Urinary bladder (tissue), 4 donors: ENCODE data around the gene P3H3. TPM values are rescaled to one million over a fixed set of nuclear protein-coding genes. Genes with fewer than 3 reads are reported as not detected.

ENCODE experiments used
- DNase-seq: peaks from one replicate; pipeline ENCODE4 v3.0.0-alpha.2; 2015; ENCODE audit errors: extremely low spot score
- H3K27ac ChIP-seq: one replicate; pipeline ENCODE4 v1.5.1; 2013; ENCODE audit warnings: low read depth, mild to moderate bottlenecking, moderate library complexity
- H3K36me3 ChIP-seq: one replicate; pipeline ENCODE4 v1.6.1; 2013; ENCODE audit warnings: mild to moderate bottlenecking, moderate library complexity; ENCODE audit not compliant: insufficient read depth
- H3K4me1 ChIP-seq: one replicate; pipeline ENCODE4 v1.6.1; 2013; ENCODE audit warnings: mild to moderate bottlenecking, moderate library complexity; ENCODE audit not compliant: insufficient read depth
- H3K4me3 ChIP-seq: one replicate; pipeline ENCODE4 v1.5.1; 2013; ENCODE audit warnings: low read depth, low read length
- WGBS: extraction: QIAGEN DNeasy Blood & Tissue Kit; methylation state at CpG from one replicate; pipeline ENCODE4 v1.1.7; 2013; 5-methylcytosine and 5-hydroxymethylcytosine counted together
- polyA plus RNA-seq: library from polyadenylated mRNA; stranded (reverse); fragments of 200-250 nt; gene quantifications from one replicate; pipeline ENCODE4 v1.2.3, GENCODE V29; 2013
- total RNA-seq: library from RNA; depleted of rRNA; stranded (reverse); fragments of >200 nt; gene quantifications from one replicate; pipeline ENCODE4 v1.2.3, GENCODE V29; 2014
- donor health status: healthy with polysubstance abuse.
- donor health status: healthy.

P3H3 gene
- total and polyA plus RNA-seq, 2 donors = 40.1 to 46.3 TPM

DNA sequence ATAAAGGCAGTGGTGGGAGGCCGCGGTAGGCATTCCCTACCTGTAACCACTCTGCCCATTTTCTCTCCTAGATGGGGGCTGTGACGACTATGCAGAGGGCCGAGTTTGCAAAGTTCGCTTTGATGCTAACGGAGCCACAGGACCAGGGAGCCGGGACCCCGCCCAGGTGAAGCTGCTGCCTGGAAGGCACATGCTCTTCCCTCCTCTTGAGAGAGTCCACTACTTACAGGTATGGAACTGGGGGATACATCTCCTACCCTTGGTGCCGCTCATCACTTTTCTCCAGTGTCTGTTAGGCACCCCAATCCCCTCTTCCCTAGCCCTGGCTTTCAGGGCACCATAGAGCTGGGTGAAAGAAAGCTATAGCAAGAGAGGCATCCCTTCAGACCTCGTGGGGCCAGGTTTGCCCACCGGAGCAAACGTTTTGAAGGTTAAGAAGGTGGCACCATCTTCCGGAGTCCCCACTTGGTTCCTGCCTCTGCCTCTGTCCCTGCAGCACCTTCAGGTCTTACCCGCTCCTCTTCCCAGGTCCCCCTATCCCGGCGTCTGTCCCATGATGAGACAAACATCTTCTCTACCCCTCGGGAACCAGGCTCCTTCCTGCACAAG, 2.0 kb upstream of the P3H3 start:
- H3K4me3 ChIP-seq = no peak overlapping the region
- no peaks in the 10 kb centered on the region for H3K4me1 ChIP-seq
- 78% methylated on average over 17 of the region's 17 CpGs for WGBS
- no peak for DNase-seq
- H3K27ac ChIP-seq = no peak overlapping the region
- no peaks in the 10 kb centered on the region for H3K36me3 ChIP-seq

DNA sequence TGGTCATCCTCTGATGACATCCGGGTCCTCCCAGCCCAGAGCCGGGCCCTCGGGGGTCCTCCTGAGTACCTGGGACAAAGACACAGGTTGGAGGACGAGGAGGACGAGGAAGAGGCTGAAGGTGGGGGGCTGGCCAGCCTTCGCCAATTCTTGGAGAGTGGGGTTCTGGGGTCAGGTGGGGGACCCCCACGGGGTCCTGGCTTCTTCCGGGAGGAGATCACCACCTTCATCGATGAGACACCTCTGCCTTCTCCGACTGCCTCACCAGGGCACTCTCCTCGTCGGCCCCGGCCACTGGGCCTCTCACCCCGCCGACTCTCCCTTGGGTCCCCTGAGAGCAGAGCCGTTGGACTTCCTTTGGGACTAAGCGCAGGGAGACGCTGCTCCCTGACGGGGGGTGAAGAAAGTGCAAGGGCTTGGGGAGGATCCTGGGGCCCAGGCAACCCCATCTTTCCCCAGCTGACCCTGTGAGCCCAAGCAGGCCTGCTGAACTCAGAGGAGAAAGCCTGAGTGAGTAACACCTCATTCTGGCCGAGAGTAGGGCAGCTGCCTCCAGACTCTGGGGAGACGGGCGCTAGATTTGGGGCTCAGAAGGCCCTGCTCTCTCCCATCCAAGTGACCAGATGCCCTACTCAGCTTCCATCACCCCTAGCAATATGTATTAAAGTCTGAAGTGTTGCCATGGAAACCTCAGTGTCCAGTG, 1.3 kb upstream of the P3H3 start:
- Histone ChIP-seq H3K36me3 (no peaks in the 10 kb centered on the region), H3K27ac (no peak overlapping the region), H3K4me3 (no peak overlapping the region), H3K4me1 (no peaks in the 10 kb centered on the region)
- DNase-seq = no peak
- WGBS = 72% methylated on average over 22 of the region's 22 CpGs

DNA sequence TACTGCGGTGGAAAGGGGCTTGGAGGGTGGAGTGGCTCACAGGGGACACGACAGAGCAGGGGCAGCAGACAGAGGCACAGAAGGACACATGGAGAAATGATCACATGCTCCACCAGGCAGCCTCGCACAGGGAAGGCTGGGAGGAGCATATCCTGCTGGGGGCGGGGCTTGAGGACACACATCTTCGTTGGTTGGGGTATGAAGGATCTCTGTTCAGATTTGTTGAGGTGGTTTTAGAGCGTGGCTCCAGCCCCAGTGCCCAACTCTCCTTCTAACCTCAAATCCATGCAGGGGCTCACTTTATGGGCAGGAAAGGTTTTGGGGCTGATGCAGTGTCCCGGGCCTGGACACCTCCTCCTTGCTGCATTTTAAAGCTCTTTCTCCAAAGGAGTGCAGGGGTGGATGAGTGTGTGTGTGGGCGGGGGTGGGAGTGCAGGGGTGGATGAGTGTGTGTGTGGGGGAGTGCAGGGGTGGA, 733 bp upstream of the P3H3 start:
- 7% methylated on average over 8 of the region's 8 CpGs for WGBS
- DNase-seq = peak; percentile 73
- Histone ChIP-seq H3K4me1 (no peaks in the 10 kb centered on the region), H3K4me3 (no peak overlapping the region), H3K27ac (no peak overlapping the region), H3K36me3 (no peaks in the 10 kb centered on the region)

DNA sequence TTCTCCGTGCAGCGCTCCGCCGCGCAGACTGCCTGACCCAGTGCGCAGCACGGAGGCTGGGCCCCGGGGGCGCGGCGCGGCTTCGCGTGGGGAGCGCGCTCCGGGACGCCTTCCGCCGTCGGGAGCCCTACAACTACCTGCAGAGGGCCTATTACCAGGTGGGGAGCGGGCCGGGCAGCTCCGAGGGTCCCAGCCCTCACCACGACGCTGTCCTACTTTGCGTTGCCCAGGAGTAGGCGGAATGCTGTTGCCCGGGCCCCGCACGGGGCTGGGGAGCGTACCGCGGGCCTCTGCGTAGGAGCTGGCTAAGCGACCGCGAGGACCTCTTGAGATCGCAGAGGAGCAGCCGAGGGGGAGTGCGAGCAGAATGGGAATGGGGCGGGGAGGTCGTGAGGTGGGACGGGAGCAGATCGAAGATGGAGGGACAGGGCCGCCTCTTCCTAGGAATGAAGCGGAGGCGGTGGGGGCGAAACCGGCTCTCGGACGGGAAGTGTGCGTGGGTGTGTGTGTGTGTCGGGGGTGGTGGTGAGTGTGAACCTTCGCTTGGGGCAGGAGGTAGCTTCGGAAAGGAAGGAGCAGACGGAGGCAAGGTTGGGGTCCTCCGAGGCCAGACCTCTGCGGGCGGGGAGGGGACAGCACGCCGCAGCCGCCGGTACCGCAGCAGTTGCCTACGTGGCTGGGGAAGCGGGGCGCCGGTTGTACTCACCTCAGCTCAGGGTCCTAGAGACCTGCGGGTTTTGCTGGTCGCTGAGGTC, 751 bp downstream of the P3H3 start:
- peak overlapping the region; percentile 81 for H3K4me3 ChIP-seq
- H3K36me3 ChIP-seq = no peaks in the 10 kb centered on the region
- H3K4me1 ChIP-seq = no peaks in the 10 kb centered on the region
- under 1% methylated on average over 71 of the region's 71 CpGs for WGBS
- DNase-seq = peak; percentile 40
- peak overlapping the region; percentile 72 for H3K27ac ChIP-seq

DNA sequence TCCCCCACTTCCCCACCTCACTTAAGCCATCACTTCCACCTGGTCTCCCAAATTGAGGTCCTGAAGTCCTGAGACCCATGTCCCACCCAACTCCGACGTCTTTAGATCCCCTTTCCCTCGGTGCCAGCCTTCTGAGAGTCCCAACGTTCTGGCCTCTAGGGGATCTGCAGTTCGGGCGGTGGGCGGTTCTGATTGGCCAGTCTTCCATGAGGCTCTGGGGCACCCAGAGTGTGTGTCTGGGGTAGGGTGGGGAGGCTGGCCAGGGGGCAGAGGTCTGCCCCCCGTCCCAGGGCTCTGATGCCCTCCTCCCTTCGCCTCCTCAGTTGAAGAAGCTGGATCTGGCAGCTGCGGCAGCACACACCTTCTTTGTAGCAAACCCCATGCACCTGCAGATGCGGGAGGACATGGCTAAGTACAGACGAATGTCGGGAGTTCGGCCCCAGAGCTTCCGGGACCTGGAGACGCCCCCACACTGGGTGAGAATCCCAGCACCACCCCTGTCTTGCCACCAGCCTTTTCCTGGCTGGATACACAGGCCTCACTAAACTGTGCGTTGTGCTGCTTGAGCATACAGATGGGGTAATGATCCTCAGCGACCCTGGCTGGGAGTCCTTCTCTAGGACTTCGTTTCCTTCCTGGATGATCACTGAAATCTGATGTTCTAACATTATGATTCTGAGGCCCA, 1.5 kb downstream of the P3H3 start:
- DNase-seq = no peak
- peak overlapping the region; percentile 81 for H3K4me3 ChIP-seq
- no peaks in the 10 kb centered on the region for H3K36me3 ChIP-seq
- no peaks in the 10 kb centered on the region for H3K4me1 ChIP-seq
- WGBS = 36% methylated on average over 19 of the region's 19 CpGs
- H3K27ac ChIP-seq = no peak overlapping the region

DNA sequence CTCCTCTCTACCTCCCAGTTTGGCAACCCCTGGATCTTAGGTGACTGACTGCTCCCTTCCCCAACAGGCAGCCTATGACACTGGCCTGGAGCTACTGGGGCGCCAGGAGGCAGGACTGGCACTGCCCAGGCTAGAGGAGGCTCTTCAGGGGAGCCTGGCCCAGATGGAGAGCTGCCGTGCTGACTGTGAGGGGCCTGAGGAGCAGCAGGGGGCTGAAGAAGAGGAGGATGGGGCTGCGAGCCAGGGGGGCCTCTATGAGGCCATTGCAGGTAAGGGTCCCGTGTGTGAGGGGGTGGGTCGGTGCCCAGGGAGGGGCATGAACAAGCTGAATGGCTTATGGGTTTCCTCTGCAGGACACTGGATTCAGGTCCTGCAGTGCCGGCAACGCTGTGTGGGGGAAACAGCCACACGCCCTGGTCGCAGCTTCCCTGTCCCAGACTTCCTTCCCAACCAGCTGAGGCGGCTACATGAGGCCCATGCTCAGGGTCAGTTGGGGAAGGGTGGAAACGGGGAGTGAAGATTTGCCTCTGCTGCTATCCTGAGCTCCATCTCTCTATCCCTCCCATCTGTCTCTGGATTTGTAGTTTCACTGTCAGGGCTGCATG, 2.2 kb downstream of the P3H3 start:
- H3K4me3 ChIP-seq = no peak overlapping the region
- no peaks in the 10 kb centered on the region for H3K4me1 ChIP-seq
- no peak overlapping the region for H3K27ac ChIP-seq
- WGBS = 81% methylated on average over 11 of the region's 11 CpGs
- no peak for DNase-seq
- no peaks in the 10 kb centered on the region for H3K36me3 ChIP-seq

DNA sequence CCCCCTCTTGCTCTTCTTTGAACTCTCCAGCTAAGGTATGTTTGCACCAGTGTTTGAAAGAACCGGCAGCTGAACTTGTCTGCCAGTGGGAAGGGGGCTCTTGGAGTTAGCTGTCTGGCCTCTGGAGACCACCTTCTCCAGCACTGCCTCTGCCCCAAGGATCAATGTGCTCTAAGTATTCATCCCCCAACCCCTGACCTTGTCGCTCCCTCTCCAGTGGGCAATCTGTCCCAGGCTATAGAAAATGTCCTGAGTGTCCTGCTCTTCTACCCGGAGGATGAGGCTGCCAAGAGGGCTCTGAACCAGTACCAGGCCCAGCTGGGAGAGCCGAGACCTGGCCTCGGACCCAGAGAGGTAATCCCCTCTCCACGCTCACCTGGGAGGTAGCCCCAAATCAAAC, 2.8 kb downstream of the P3H3 start:
- H3K27ac ChIP-seq = no peak overlapping the region
- DNase-seq = no peak
- 88% methylated on average over 6 of the region's 6 CpGs for WGBS
- no peaks in the 10 kb centered on the region for H3K36me3 ChIP-seq
- no peaks in the 10 kb centered on the region for H3K4me1 ChIP-seq
- H3K4me3 ChIP-seq = no peak overlapping the region

DNA sequence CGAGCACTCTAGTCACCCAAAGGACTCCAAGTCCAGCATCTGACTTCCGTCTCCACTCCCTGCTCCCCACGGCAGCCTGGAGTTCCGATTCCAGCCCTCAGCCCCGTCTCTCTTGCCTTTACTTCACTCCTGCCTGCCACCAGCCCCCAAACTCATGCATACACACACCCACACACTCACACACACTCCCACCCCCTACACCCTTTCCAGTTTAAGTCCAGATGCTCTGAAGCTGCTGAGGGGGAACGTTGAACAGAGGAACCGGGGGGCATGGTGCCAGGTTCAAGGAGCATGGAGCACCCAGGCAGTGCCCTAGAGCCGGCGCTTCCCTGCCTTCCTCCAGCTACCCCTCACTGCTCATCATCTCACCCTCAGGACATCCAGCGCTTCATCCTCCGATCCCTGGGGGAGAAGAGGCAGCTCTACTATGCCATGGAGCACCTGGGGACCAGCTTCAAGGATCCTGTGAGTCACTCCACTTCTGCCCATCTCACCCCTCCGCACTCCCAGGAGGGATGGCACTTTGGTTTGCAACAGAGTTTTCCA, 3.3 kb downstream of the P3H3 start:
- Histone ChIP-seq H3K4me3 (no peak overlapping the region), H3K27ac (no peak overlapping the region), H3K4me1 (no peaks in the 10 kb centered on the region), H3K36me3 (no peaks in the 10 kb centered on the region)
- WGBS = 88% methylated on average over 12 of the region's 12 CpGs
- DNase-seq = no peak

DNA sequence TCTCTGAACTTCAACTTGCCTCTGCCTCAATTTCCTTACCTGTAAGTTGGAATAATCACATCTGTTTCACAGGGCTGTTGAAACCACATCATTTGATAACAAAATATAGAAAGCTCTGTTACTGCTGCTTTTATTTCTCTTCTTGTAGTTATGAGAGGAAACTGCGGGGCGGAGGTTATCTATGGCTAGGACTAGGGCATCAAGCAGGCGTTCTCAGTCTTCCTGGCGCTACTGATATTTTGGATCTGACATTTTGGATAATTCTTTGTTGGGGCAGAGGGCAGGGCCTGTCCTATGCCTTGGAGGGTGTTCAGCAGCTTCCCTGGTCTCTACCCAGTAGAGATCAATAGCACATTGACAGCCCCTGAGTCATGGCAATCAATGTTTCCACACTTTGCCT, 3.9 kb downstream of the P3H3 start:
- WGBS = 96% methylated on average over 4 of the region's 4 CpGs
- Histone ChIP-seq H3K27ac (no peak overlapping the region), H3K4me3 (no peak overlapping the region), H3K4me1 (no peaks in the 10 kb centered on the region), H3K36me3 (no peaks in the 10 kb centered on the region)
- DNase-seq = no peak

DNA sequence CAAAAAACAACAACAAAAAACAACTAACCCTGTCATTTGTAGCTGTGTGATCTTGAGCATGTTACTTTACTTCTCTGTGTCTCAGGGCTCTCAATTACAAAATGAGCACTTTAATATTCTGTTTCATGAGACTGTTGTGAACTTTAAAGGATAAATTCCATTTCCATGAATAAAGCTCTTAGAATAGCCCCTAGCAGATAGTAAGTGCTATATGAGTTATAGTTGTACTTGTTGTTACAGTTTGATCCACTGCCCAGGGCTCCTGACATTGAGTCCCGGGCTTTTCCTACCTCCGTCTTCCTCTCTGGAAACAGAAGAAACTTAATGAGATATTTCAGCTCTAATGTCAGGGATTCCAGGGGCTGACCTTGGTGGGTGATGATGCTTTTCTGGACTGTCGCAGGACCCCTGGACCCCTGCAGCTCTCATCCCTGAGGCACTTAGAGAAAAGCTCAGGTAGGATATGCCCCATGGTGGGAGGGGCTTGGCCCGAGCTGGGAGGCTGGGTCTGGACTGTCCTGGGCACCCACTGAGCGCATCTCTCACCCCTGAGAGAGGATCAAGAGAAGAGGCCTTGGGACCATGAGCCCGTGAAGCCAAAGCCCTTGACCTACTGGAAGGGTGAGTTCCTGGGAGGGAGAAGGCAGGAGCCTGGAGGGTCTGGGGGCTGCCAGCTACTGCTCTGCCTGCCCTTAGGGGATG, 5.1 kb downstream of the P3H3 start:
- 71% methylated on average over 6 of the region's 6 CpGs for WGBS
- H3K4me1 ChIP-seq = no peaks in the 10 kb centered on the region
- no peak overlapping the region for H3K4me3 ChIP-seq
- H3K36me3 ChIP-seq = no peaks in the 10 kb centered on the region
- no peak for DNase-seq
- no peak overlapping the region for H3K27ac ChIP-seq

DNA sequence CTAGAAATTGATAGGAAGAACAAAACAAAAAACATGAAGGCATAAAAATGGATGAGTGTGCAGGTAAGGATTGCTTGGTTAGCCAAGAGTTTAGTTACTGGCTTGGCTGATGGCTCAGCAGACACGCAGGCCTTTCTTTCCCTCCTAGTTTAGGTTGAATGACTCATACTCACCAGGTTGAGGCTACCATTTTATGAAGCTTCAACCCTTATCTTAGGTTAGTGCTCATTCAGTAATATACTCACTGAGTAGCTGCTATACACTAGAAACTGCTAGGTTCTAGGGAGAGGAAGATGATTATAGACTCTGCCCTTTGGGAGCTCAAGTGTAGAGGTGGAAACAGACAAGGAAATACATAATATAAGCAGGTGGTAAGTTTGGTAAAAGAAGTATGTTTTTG, 6.0 kb downstream of the P3H3 start:
- H3K36me3 ChIP-seq = no peaks in the 10 kb centered on the region
- no peaks in the 10 kb centered on the region for H3K4me1 ChIP-seq
- no peak overlapping the region for H3K27ac ChIP-seq
- no peak overlapping the region for H3K4me3 ChIP-seq
- WGBS = 72% methylated on average over 1 of the region's 1 CpG
- DNase-seq = no peak

DNA sequence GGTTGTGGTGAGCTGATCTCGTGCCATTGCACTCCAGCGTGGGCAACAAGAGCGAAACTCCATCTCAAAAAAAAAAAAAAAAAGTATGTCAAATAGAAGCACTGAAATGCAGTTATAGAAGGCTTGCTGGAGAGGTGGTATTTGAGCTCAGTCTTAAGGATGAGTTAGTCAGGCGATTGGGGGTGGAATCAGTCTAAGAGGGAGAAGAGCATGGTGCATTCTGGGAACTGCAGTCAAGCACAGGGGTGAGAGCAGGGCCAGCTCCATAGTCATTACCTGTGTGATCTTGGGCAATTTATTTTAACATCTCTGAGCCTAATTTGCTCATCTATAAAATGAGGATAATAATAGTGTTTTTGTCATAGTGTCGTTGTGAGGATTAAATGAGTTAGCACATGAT, 6.7 kb downstream of the P3H3 start:
- 82% methylated on average over 5 of the region's 5 CpGs for WGBS
- no peak for DNase-seq
- Histone ChIP-seq H3K4me3 (no peak overlapping the region), H3K4me1 (no peaks in the 10 kb centered on the region), H3K27ac (no peak overlapping the region), H3K36me3 (no peaks in the 10 kb centered on the region)

DNA sequence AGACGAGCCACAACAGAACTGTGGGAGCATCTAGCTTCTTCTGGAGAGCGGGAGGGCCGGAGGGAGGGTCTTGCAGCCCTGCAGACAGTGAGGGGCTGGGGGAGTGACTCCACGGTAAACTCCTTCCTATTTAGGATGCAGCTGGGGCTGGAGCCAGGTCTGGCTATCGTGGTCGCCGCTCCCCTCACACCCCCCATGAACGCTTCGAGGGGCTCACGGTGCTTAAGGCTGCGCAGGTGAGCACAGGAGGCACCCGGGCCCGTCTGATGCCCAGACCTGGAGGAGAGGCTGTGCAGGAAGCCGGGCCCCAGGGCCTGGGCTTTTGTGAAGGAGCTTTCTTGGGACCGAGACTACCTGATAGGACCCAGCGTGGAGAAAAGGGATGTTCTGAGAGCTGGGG, 8.6 kb downstream of the P3H3 start:
- no peak for DNase-seq
- H3K27ac ChIP-seq = no peak overlapping the region
- H3K36me3 ChIP-seq = no peaks in the 10 kb centered on the region
- no peaks in the 10 kb centered on the region for H3K4me1 ChIP-seq
- H3K4me3 ChIP-seq = no peak overlapping the region
- WGBS = 93% methylated on average over 16 of the region's 16 CpGs
